ENCODE measurements around the gene NFATC2. TPM values are rescaled to one million over a fixed set of nuclear protein-coding genes. Genes with fewer than 3 reads are reported as not detected.

The NFATC2 gene
- total RNA-seq, 3 donors from 2014 or later (not counting 1 experiment from before 2014, with no cell fraction given), result 141 to 195 (median 160) TPM

- H3K36me3 ChIP-seq (ENCODE audit: control insufficient read depth, insufficient read depth, low read length), result peaks cover 70% of the 10 kb centered on the region
- H3K27me3 Mint-ChIP-seq (ENCODE audit: low read depth in 2 of 2), result no peaks in the 10 kb centered on the region
- peak overlapping the region; percentile 82 to 95 for H3K27ac Mint-ChIP-seq
- no peak for DNase-seq
- H3K4me1 Mint-ChIP-seq, result peaks cover 90% of the 10 kb centered on the region in 2 donors
- H3K27ac ChIP-seq (ENCODE audit: low read length), result no peak overlapping the region
- peak overlapping the region; percentile 70 for H3K4me3 Mint-ChIP-seq
- TF ChIP-seq CTCF (IDR thresholded peaks at IDR 0.05), result no peak
- no peaks in the 10 kb centered on the region for H3K9me3 ChIP-seq (ENCODE audit: control insufficient read depth, insufficient read depth, low read length)
- intact Hi-C loops (cut with micrococcal nuclease), result no loop called here
- H3K4me1 ChIP-seq (ENCODE audit: control insufficient read depth, insufficient read depth, low read length), result peaks cover 49% of the 10 kb centered on the region
- H3K4me3 ChIP-seq (ENCODE audit: low read length), result no peak overlapping the region
- no peaks in the 10 kb centered on the region for H3K9me3 Mint-ChIP-seq
- H3K27me3 ChIP-seq (ENCODE audit: control insufficient read depth, insufficient read depth, low read length), result no peaks in the 10 kb centered on the region
- ATAC-seq, result peak; percentile 27 to 28 (median 27)
- peaks cover 23% of the 10 kb centered on the region for H3K36me3 Mint-ChIP-seq
- WGBS (ENCODE audit: insufficient coverage), result 66% methylated on average over 4 of the region's 4 CpGs
These were observed 29.0 kb downstream of the NFATC2 start for GRCh38 chr20:51513545-51513944.

- peak in 1 of 2 donors; percentile 59 for DNase-seq
- Histone ChIP-seq H3K9me3 (ENCODE audit: control insufficient read depth, insufficient read depth, low read length) (no peaks in the 10 kb centered on the region), H3K4me3 (ENCODE audit: low read length) (no peak overlapping the region), H3K27ac (ENCODE audit: low read length) (peak overlapping the region; percentile 64), H3K36me3 (ENCODE audit: control insufficient read depth, insufficient read depth, low read length) (peaks cover 68% of the 10 kb centered on the region), H3K27me3 (ENCODE audit: control insufficient read depth, insufficient read depth, low read length) (no peaks in the 10 kb centered on the region), H3K4me1 (ENCODE audit: control insufficient read depth, insufficient read depth, low read length) (peaks cover 58% of the 10 kb centered on the region)
- intact Hi-C loops (cut with micrococcal nuclease), result loop anchor here (1.0 kb wide), 1 partner anchor 13 kb away; no protein-coding TSS in a partner anchor
- Mint-ChIP-seq H3K27me3 (ENCODE audit: low read depth in 2 of 2) (no peaks in the 10 kb centered on the region), H3K9me3 (no peaks in the 10 kb centered on the region), H3K4me1 (peaks cover 91% of the 10 kb centered on the region in 2 donors), H3K27ac (peak overlapping the region; percentile 82 to 95), H3K36me3 (peaks cover 19% of the 10 kb centered on the region), H3K4me3 (peak overlapping the region; percentile 70)
- peak; percentile 64 to 68 (median 65) for ATAC-seq
- 19% methylated on average over 2 of the region's 2 CpGs for WGBS (ENCODE audit: insufficient coverage)
- no peak for TF ChIP-seq CTCF (IDR thresholded peaks at IDR 0.05)
These were observed 29.9 kb downstream of the NFATC2 start for GRCh38 chr20:51512645-51513044.

GRCh38 chr20:51511861-51512619, 30.5 kb downstream of the NFATC2 start:
- H3K27ac Mint-ChIP-seq, result peak overlapping the region; percentile 82 to 95
- TF ChIP-seq CTCF (IDR thresholded peaks at IDR 0.05), result no peak
- H3K4me1 Mint-ChIP-seq, result peaks cover 94 to 97% of the 10 kb centered on the region in 2 donors
- WGBS (ENCODE audit: insufficient coverage), result 86% methylated on average over 10 of the region's 10 CpGs
- H3K4me3 ChIP-seq (ENCODE audit: low read length), result no peak overlapping the region
- peaks cover 63% of the 10 kb centered on the region for H3K4me1 ChIP-seq (ENCODE audit: control insufficient read depth, insufficient read depth, low read length)
- no peaks in the 10 kb centered on the region for H3K9me3 Mint-ChIP-seq
- H3K27me3 Mint-ChIP-seq (ENCODE audit: low read depth in 2 of 2), result no peaks in the 10 kb centered on the region
- H3K36me3 ChIP-seq (ENCODE audit: control insufficient read depth, insufficient read depth, low read length), result peaks cover 64% of the 10 kb centered on the region
- H3K9me3 ChIP-seq (ENCODE audit: control insufficient read depth, insufficient read depth, low read length), result no peaks in the 10 kb centered on the region
- H3K27me3 ChIP-seq (ENCODE audit: control insufficient read depth, insufficient read depth, low read length), result no peaks in the 10 kb centered on the region
- peaks cover 23% of the 10 kb centered on the region for H3K36me3 Mint-ChIP-seq
- H3K27ac ChIP-seq (ENCODE audit: low read length), result peak overlapping the region; percentile 64
- peak overlapping the region; percentile 70 for H3K4me3 Mint-ChIP-seq
- peak in 2 of 3 donors; percentile 19 to 39 for ATAC-seq
- intact Hi-C loops (cut with micrococcal nuclease), result loop anchor here (1.0 kb wide), 1 partner anchor 13 kb away; no protein-coding TSS in a partner anchor
- no peak for DNase-seq

All from natural killer cell (primary cell).